SJCRH30 (cell line): Measurements from ENCODE around the gene MACF1. TPM values are rescaled to one million over a fixed set of nuclear protein-coding genes. Genes with fewer than 3 reads are reported as not detected.
"Not testable (repeated sequence)": the region's sequence is repeated elsewhere in the genome, so short reads cannot be mapped to it uniquely, and the experiment has no call there.

ENCODE experiments used
- DNase-seq, 2 experiments: peaks; one replicate each; pipeline ENCODE4 v3.0.0-alpha.2; 2015 to 2020
- H3K27ac ChIP-seq: fragments of 250-450 bp; sonication (Bioruptor Pico); 2 replicates; pipeline ENCODE4 v1.5.1; 2020; ENCODE audit warnings: mild to moderate bottlenecking, moderate library complexity
- H3K27me3 ChIP-seq: fragments of 250-450 bp; sonication (Bioruptor Pico); 2 replicates; pipeline ENCODE4 v1.5.1; 2020; ENCODE audit warnings: mild to moderate bottlenecking, moderate library complexity
- H3K36me3 ChIP-seq: fragments of 250-450 bp; sonication (Bioruptor Pico); 2 replicates; pipeline ENCODE4 v1.5.1; 2020; ENCODE audit warnings: mild to moderate bottlenecking, moderate library complexity
- H3K4me1 ChIP-seq: fragments of 250-450 bp; sonication (Bioruptor Pico); 2 replicates; pipeline ENCODE4 v1.5.1; 2020; ENCODE audit warnings: mild to moderate bottlenecking, moderate library complexity
- H3K4me3 ChIP-seq: fragments of 250-450 bp; sonication (Bioruptor Pico); 2 replicates; pipeline ENCODE4 v1.5.1; 2020; ENCODE audit warnings: mild to moderate bottlenecking, moderate library complexity
- H3K9me3 ChIP-seq: fragments of 250-450 bp; sonication (Bioruptor Pico); replicated peaks from 2 replicates; pipeline ENCODE4 v1.5.1; 2020; ENCODE audit warnings: mild to moderate bottlenecking, moderate library complexity
- total RNA-seq: library from RNA; depleted of rRNA; stranded (reverse); fragments of >200 nt; shearing (Covaris generic); gene quantifications from 2 replicates; pipeline ENCODE4 v1.2.3, GENCODE V29; 2014

Gene MACF1
- total RNA-seq, 1 experiment from 2014 or later = 172 TPM

DNA sequence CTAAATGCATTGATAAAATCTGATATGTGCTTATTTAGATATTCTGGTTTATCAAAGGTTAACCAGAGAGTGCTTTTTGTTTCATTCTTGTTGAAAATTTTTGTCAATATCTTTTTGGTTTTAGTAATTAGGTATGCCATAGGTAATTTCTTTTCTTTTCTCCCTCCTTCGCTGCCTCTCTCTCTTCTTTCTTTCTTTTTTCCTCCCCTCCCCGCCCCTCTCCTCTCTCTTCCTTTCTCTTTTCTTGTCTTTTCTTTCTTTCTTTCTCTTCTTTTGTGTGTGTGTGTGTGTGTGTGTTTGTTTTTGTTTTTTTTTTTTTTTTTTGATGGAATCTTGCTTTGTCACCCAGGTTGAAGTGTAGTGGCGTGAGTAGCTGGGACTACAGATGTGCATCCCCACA lies 14.4 kb upstream of the MACF1 start:
- DNase-seq = no peak
- no peaks in the 10 kb centered on the region for H3K27me3 ChIP-seq
- no peaks in the 10 kb centered on the region; the same call in 1 of the 2 replicates for H3K36me3 ChIP-seq
- no peaks in the 10 kb centered on the region for H3K9me3 ChIP-seq
- H3K4me3 ChIP-seq = no peak overlapping the region
- H3K4me1 ChIP-seq = peaks cover 28% of the 10 kb centered on the region
- H3K27ac ChIP-seq = no peak overlapping the region

DNA sequence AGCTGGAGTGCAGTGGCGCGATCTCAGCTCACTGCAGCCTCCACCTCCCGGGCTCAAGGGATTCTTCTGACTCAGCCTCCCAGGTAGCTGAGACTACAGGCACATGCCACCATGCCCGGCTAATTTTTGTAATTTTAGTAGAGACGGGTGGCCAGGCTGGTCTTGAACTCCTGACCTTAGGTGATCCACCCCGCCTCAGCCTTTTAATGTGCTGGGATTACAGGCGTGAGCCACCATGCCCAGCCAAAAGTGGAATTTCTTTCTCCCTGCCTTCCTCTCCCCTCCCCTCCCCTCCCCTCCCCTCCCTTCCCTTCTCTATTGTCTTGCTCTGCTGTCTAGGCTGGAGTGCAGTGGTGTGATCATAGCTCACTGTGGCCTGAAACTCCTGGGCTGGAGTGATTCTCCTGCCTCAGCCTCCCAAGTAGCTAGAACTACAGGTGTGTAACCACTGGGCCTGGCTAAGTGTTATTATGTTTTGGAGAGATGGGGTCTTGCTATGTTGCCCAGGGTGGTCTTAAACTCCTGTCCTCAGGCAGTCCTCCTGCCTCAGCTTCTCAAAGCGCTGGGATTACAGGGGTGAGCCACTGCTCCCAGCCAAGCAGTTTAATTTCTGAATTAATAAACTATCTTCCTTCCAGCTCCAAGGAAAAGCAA lies 10.0 kb upstream of the MACF1 start:
- DNase-seq = no peak
- H3K27ac ChIP-seq = no peak overlapping the region
- H3K36me3 ChIP-seq = no peaks in the 10 kb centered on the region
- no peaks in the 10 kb centered on the region for H3K27me3 ChIP-seq
- H3K4me1 ChIP-seq = peaks cover 36% of the 10 kb centered on the region
- no peaks in the 10 kb centered on the region for H3K9me3 ChIP-seq
- no peak overlapping the region for H3K4me3 ChIP-seq

DNA sequence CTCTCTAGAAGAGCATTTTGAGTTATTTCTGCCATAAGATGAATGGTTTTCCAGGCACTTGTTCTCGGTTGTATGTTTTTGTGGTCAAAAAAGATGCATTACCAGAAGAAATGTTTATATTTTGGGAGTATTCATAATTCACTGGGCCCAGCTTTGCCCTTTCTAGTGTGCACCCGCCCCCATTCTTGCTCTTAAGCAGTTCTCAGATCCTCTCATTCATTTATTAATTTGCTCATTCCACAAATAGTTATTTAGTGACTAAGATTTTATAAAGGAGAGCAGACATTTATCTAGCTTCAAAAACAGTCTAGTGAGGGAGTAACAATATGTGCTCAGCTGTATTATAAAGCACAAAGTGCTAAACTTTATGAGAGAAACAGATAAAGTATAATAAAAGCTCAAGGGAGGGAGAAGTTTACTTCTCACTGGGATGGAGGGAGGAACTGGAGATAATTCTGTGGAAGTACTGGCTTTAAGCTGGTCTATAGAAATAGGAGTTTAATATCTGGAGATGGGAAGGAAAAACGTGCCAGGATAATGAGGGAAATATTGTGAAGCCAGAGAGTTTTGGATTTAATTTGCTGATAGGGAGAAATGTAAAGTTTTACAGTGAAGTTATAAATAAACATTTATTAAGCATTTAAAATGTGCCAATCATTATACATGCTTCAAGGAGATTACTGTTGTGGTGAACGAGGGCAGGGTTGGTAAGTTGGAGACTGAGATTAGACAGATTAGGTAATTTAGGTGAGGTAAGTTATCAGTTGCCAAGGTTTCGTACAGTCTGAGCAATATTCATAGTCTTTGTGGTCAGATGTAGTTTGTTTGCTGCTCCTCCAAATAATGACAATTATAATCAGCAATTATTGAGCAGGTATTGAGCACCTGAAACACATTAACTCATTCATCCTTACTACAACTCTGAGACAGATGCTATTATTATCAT lies 9.1 kb upstream of the MACF1 start:
- no peaks in the 10 kb centered on the region for H3K36me3 ChIP-seq
- no peak for DNase-seq
- peaks cover 31% of the 10 kb centered on the region for H3K4me1 ChIP-seq

DNA sequence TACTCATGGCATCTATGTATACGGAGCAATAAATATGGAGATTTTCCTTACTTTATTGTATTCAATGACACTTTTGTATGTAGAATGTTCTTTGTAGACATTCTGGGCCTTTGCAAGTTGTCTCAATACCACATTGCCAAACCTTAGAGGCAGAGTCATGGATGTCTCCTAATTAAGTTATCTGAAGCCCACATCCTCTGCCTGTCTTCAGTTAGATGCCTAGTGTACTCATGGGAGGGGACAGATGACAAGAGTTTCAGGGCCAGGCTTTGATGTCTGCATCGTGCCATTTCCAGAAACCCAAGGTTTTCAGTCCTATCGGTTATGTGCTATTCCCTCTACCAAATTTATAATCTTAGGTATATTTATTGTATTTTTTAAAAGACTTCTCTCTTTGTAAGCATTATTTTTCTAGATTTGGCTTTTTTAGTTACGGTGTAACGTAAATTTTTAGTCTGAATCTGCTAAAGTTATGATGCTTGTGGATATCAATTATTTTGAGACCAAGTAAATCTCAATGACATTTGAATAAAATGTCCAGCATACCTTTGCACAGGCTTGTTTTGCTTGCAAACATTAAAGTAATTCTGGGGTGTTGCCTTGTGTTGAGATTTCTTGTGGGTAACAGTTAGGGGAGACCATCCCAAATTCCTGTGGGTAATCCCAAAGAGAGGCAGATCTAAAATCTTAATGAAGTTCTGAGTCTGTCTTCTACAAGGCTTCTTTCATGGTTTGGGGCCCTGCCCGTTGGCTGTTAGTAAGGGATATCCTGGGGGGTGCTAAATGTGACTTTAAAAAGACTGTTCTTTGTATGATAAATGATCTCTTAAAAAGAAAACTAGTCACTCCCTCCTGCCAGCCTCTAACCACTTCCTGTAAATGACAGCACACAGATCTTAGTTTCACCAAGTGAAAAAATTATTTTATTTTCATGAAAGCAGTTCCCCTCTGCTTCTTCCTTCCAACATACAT lies 8.0 kb upstream of the MACF1 start:
- Histone ChIP-seq H3K36me3 (no peaks in the 10 kb centered on the region), H3K4me3 (no peak overlapping the region), H3K27me3 (no peaks in the 10 kb centered on the region), H3K4me1 (peaks cover 26% of the 10 kb centered on the region), H3K27ac (0 out of 2 replicates have a peak overlapping the region, but pooled peaks have one; percentile 25), H3K9me3 (no peaks in the 10 kb centered on the region)
- peak in 1 of 2 experiments; percentile 44 for DNase-seq

More for the DNA sequence above, 9.1 kb upstream of the MACF1 start:
- Histone ChIP-seq H3K9me3 (no peaks in the 10 kb centered on the region), H3K27me3 (no peaks in the 10 kb centered on the region), H3K27ac (no peak overlapping the region), H3K4me3 (no peak overlapping the region)

DNA sequence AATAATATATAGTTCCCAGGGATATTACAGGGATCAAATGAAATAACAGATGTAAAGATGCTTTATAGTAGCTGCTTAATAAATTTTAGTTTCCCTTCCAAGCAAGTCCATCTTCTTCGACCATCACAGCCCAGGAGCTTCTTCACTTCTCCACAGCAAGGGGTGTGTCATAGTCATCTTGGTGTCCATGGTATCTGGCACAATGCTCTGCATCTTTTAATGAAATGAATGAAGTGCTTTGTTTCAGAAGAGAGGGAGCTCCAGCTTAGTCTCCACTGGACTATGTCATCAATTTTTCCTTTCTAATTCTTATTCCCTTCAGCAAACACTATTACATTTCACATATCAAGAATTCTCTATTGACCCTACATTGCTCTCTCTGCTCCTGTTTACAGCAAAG lies 4.9 kb upstream of the MACF1 start:
- Histone ChIP-seq H3K4me1 (peaks cover 24% of the 10 kb centered on the region), H3K36me3 (no peaks in the 10 kb centered on the region), H3K27ac (no peak overlapping the region), H3K9me3 (no peaks in the 10 kb centered on the region), H3K27me3 (no peaks in the 10 kb centered on the region), H3K4me3 (no peak overlapping the region)
- DNase-seq = no peak

DNA sequence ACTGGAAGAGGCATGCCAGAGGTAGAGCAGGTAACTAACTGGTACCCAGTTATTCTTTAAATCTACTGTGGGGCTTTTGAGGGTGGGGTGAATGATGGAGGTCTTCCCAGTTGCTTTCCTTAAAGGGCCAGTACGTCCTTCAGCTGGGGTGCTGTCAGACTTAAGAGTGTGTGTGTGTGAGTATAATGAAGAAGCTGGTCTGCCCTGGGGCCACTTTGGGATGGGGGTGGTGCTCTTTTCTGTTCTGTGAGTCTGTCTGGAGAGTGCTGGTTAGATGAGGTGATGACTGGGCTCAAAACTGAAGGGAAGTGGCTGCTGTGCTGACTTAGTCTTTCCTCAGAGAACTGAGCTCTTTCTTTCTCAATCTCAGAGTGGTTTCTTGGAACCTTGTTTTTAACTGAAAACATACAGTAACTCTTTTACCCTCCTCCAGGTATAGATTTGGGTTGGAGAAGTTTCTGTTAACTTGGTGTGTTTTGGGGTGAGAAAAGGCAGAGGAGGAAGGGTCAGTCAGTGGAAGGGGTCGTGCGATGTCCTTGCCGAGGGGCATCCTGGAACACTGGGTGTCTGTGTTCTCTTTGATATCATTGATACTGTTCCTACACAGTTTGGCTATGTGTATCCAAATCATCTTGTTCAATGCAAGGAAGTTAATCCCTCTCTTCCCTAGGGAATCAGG lies 746 bp downstream of the MACF1 start:
- H3K27me3 ChIP-seq = no peaks in the 10 kb centered on the region
- H3K9me3 ChIP-seq = no peaks in the 10 kb centered on the region
- H3K36me3 ChIP-seq = no peaks in the 10 kb centered on the region
- peak overlapping the region; percentile 47 for H3K4me3 ChIP-seq
- peak; percentile 43 to 62 for DNase-seq
- peak overlapping the region; percentile 52 for H3K27ac ChIP-seq
- H3K4me1 ChIP-seq = peaks cover 19% of the 10 kb centered on the region

DNA sequence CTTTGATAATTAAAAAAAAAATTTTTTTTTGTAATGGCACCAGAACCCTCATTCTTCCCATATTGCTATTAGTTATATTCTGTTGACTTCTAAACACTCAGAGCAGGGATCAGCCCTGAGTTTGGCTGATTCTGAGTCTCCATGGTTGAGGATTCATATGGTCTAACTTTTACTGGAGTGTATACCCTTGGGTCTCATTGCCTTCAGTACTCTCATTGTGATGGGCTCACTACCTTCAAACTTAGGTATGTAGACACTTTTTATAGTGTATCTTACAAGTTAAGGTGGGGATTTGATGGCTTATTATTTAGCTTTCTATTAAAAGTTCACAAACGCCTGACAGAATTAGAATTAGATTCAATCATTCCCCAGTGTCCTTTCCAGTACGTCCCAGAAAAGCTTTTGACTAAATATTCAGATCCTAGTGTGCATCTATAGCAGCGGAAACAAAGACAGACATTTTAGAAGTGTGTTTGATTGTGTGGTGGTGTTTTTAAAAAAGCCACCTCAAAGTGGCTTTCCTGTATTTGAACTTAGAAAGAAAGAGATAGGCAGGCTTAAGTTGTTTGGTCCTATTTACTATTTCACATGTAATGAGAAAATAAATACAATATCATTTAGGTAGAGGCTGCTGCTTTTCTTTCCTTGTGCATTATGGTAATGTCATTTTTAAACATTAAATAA lies 1.4 kb downstream of the MACF1 start:
- Histone ChIP-seq H3K27ac (no peak overlapping the region; the same call in 1 of the 2 replicates), H3K4me1 (peaks cover 19% of the 10 kb centered on the region), H3K36me3 (no peaks in the 10 kb centered on the region), H3K9me3 (no peaks in the 10 kb centered on the region), H3K27me3 (no peaks in the 10 kb centered on the region), H3K4me3 (peak overlapping the region; percentile 47)
- DNase-seq = no peak

DNA sequence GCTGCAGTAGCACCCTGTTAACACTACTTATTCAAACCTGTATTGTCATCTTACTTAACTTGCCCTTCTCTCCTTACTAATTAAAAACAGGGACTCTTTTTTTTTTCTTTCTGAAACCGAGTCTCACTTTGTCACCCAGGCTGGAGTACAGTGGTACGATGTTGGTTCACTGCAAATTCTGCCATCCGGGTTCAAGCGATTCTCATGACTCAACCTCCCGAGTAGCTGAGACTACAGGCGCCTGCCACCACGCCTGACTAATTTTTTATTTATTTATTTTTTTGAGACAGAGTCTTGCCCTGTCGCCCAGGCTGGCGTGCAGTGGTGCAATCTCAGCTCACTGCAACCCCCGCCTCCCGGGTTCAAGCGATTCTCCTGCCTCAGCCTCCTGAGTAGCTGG lies 3.9 kb downstream of the MACF1 start:
- H3K4me1 ChIP-seq = peaks cover 19% of the 10 kb centered on the region
- H3K36me3 ChIP-seq, H3K9me3 ChIP-seq, H3K27ac ChIP-seq, DNase-seq, H3K27me3 ChIP-seq, H3K4me3 ChIP-seq: not testable (repeated sequence)

DNA sequence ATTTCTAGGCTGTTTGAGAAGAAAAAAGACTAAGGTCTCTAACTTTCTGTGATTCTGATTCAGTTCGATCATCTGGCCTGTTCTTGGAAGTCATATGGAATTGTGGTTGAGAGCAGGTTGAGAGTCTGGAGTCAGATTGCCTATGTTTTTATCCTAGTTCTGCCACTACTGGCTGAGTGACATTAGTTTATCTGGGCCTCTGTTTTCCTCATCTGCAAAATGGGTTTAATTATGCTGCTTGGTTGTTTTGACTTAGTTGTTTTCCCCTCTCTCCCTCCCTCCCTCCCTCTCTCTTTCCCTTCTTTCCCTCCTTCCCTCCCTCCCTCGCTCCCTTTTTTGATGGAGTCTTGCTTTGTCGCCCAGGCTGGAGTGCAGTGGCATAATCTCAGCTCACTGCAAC lies 6.2 kb downstream of the MACF1 start:
- DNase-seq = no peak
- H3K27me3 ChIP-seq = no peaks in the 10 kb centered on the region
- peaks cover 17% of the 10 kb centered on the region; the same call in 1 of the 2 replicates for H3K4me1 ChIP-seq
- no peak overlapping the region for H3K27ac ChIP-seq
- H3K9me3 ChIP-seq = no peaks in the 10 kb centered on the region
- H3K4me3 ChIP-seq = no peak overlapping the region
- H3K36me3 ChIP-seq = no peaks in the 10 kb centered on the region

DNA sequence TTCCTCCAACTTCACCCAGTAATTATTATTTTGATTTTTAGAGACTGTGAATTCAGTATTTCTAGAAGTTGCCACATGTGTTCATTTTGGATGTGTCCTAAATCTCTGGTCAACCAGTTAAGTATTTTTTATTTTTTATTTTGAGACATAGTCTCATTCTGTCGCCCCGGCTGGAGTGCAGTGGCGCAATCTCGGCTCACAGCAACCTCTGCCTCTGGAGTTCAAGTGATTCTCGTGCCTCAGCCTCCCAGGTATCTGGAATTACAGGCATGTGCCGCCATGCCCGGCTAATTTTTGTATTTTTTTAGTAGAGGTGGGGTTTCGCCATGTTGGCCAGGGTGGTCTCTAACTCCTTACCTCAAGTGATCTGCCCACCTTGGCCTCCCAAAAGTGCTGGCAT lies 8.0 kb downstream of the MACF1 start:
- DNase-seq = no peak
- Histone ChIP-seq H3K36me3 (no peaks in the 10 kb centered on the region), H3K27ac (no peak overlapping the region), H3K4me1 (0 out of 2 replicates have a peak, but pooled peaks cover 7% of the 10 kb centered on the region), H3K4me3 (no peak overlapping the region), H3K9me3 (no peaks in the 10 kb centered on the region), H3K27me3 (no peaks in the 10 kb centered on the region)

DNA sequence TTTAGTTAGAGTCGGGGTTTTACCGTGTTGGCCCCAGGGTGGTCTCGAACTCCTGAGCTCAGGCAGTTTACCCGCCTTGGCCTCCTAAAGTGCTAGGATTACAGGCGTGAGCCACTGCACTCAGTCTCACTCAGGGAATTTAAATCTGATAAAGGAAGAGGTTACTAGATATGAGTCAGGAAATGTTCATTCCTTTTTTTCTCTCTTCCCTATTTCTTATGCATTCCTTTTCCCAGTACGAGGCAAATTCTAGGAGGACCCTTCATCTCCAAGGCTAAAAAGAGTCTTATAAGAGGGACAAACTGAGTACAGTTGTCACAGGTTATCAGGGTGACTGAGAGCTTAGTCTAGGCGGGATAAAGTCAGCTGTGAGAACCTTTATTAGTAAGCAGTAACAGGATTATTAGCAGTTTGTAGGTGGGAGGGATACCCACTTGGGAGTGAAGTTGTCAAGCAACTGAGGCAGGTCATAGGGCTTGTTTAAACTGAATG lies 9.1 kb downstream of the MACF1 start:
- no peak for DNase-seq
- Histone ChIP-seq H3K27ac (no peak overlapping the region), H3K4me3 (no peak overlapping the region), H3K27me3 (no peaks in the 10 kb centered on the region), H3K4me1 (0 out of 2 replicates have a peak, but pooled peaks cover 7% of the 10 kb centered on the region), H3K36me3 (no peaks in the 10 kb centered on the region), H3K9me3 (no peaks in the 10 kb centered on the region)

DNA sequence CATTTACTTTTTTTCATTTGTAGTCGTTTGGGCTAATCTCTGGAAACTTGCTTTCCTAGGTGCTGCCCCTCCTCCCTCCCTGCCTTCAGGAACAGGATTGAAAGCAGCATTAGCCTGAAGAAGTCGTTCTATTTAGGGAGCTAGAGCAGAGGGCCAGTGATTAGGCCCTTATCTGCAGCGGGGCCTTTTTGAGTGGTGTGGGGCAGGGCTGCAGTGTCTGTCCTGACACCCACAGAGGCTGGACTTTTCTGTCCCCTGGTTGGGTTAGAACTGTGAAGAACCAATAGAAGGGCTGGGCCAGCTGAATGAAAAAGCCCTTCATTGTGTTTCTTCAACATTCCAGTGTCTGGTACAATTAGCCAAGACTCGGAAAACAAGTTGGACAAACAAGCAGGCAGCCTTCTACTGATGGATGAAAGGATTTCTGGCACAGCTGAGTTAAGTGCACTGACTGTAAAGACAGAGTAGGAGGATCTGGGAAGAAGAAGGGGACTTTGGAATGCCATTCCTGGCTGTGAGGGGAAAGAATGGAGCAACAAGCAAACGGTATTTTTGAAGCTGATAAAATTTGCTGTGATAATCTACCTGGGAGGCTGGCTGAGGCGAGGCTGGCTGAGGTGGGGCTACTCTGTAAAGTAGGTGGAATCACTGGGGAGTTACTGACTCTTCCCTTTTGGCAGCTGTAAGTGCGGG lies 9.7 kb downstream of the MACF1 start:
- no peak overlapping the region for H3K4me3 ChIP-seq
- no peak overlapping the region for H3K27ac ChIP-seq
- H3K27me3 ChIP-seq = no peaks in the 10 kb centered on the region
- no peak for DNase-seq
- H3K4me1 ChIP-seq = 0 out of 2 replicates have a peak, but pooled peaks cover 7% of the 10 kb centered on the region
- H3K9me3 ChIP-seq = no peaks in the 10 kb centered on the region
- H3K36me3 ChIP-seq = peaks cover 3% of the 10 kb centered on the region; the same call in 1 of the 2 replicates

DNA sequence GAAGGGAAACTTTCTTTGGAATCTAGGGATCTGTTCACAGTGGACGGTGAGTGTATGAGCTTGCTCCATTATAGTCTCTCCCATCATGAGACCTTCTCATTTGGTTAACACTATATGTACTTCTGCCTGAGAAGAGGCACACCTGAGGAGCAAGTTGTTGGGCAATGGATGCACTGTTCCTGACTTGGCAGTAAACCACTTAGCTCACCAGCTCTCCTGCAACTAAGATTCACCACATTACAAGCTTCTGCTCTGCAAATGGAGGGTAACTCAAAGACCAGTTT lies 10.2 kb downstream of the MACF1 start:
- no peak for DNase-seq
- H3K9me3 ChIP-seq = no peaks in the 10 kb centered on the region
- H3K36me3 ChIP-seq = peaks cover 3% of the 10 kb centered on the region; the same call in 1 of the 2 replicates
- 0 out of 2 replicates have a peak, but pooled peaks cover 7% of the 10 kb centered on the region for H3K4me1 ChIP-seq
- H3K27ac ChIP-seq = no peak overlapping the region
- no peaks in the 10 kb centered on the region for H3K27me3 ChIP-seq
- H3K4me3 ChIP-seq = no peak overlapping the region
